HG02870 (cell line): ENCODE measurements around the gene KIR2DL4.
"Not testable (repeated sequence)": the region's sequence is repeated elsewhere in the genome, so short reads cannot be mapped to it uniquely, and the experiment has no call there.

Source experiments
- ATAC-seq: cut with Tn5 transposase; IDR thresholded peaks from one replicate; pipeline ENCODE4 v1.9.1; 2021; ENCODE audit warnings: mild to moderate bottlenecking, moderate library complexity; ENCODE audit not compliant: unreplicated experiment

The KIR2DL4 gene

DNA sequence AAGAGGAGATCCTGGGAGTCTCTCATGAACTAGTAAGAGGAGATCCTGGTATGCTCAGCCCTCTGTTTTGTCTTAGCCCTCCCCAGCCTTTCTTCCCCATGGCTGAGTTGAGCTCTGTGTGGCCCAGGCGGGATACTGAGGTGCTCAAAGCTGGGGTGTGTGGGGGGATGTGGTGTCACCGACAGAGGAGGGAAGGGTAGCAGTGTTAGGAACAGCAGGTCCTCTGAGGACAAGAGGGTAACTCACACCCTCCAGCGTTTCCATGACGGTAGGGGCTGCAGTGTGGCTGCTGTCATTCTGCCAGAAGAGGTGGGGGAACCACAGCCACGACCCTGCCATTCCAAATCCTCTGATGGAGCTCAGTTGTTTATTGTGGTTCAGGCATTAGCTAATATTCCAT, 691 bp downstream of the KIR2DL4 start:
- no peak for ATAC-seq

DNA sequence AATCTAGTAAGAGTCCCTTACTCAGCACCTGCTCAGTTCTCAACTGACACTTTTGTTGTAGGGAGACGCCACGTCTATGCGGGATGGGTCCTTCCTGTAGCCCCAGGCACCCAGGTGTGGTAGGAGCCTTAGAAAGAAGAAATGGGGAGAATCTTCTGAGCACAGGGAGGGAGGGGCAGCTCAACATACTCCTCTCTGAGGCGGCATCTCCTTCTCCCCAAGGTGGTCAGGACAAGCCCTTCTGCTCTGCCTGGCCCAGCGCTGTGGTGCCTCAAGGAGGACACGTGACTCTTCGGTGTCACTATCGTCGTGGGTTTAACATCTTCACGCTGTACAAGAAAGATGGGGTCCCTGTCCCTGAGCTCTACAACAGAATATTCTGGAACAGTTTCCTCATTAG, 1.2 kb downstream of the KIR2DL4 start:
- ATAC-seq: no peak

DNA sequence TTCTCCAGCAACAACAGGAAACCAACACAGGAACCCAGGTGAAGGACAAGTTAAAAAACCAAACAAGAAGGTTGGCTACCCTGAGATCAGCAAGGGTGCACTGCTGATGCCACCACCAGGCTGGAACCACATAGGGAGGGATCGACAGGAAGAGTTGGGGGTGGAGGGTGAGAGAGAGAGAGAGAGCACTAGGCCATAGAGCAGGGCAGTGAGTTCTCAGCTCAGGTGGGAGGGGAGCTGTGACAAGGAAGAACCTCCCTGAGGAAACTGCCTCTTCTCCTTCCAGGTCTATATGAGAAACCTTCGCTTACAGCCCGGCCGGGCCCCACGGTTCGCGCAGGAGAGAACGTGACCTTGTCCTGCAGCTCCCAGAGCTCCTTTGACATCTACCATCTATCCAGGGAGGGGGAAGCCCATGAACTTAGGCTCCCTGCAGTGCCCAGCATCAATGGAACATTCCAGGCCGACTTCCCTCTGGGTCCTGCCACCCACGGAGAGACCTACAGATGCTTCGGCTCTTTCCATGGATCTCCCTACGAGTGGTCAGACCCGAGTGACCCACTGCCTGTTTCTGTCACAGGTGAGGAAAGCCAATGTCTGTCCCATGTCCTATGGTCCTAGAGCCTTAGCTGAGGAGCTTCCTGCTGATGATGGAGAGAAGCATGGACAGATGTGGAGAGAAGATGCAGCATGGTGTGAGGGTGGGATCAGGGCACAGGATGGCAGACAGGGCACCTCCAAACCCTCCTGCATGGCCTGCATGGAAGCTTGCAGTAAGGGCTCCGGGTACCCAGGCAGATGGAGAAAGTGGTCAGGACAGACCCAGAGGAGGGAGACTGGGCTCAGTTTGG, 2.5 kb downstream of the KIR2DL4 start:
- ATAC-seq: no peak

DNA sequence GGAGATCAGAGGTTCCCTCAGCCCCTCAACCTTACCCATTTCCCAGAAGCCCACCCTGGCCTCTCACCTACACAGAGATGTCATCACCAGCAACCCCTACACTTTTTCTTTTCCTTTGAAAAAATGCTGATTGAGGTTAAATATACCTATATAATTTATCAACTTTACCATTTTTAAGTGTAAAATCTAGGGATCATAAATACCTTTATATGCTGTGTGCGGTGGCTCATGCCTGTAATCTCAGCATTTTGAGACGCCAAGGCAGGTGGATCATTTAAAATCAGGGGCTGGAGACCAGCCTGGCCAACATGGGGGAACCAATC, 3.1 kb downstream of the KIR2DL4 start:
- no peak for ATAC-seq

DNA sequence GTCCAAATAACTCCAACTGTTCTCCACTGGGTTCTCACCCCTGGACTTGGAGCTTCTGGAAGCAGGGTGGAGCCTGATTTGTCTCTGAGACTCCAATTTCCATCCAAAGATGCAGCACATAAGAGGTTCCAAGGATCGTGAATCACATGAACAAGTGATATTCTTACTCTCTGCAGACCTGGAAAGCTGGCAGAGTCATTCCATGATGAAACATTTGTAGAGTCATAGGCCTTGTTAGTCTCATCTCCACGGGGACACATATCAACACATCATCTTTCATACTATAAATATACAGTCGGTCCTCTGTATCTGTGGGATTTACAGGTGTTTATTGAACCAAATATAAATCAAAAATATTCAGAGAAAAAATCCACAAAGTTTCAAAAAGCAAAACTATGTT, 11.2 kb downstream of the KIR2DL4 start:
- not testable (repeated sequence) for ATAC-seq

DNA sequence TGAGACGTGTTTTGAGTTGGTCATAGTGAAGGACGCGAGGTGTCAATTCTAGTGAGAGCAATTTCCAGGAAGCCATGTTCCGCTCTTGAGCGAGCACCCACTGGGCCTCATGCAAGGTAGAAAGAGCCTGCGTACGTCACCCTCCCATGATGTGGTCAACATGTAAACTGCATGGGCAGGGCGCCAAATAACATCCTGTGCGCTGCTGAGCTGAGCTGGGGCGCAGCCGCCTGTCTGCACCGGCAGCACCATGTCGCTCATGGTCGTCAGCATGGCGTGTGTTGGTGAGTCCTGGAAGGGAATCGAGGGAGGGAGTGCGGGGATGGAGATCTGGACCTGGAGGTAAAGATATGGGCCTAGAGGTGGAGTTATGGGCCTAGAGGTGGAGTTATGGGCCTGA, 12.8 kb downstream of the KIR2DL4 start, which contains the start of gene KIR3DL1:
Gene KIR3DL1, plus strand, starts transcription at position 218 of the 400 bp plus-strand sequence.
- ATAC-seq: not testable (repeated sequence)

DNA sequence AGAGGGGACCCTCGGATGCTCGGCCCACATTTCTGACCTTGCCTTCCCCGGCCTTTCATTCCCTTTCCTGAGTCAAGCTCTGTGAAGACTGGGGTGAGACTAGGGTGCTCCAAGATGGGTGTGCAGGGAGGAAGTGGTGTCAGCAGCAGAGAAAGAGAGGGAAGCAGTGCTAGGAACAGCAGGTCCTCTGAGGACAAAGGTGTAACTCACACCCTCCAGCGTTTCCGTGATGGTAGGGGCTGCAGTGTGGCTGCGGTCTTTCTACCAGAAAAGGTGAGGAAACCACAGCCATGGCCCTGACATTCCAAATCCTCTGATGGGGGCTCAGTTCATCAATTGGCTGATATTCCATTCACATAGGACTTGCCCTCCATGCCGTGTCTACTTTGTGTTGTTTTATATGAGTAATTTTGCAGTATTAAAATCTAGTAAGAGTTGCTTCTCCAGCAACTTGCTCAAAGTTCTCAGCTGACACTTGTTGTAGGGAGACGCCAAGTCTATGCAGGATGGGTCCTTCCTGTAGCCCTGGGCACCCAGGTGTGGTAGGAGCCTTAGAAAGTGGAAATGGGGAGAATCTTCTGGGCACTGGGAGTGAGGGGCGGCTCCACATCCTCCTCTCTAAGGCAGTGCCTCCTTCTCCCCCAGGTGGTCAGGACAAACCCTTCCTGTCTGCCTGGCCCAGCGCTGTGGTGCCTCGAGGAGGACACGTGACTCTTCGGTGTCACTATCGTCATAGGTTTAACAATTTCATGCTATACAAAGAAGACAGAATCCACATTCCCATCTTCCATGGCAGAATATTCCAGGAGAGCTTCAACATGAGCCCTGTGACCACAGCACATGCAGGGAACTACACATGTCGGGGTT, 14.5 kb downstream of the KIR2DL4 start:
- no peak for ATAC-seq

DNA sequence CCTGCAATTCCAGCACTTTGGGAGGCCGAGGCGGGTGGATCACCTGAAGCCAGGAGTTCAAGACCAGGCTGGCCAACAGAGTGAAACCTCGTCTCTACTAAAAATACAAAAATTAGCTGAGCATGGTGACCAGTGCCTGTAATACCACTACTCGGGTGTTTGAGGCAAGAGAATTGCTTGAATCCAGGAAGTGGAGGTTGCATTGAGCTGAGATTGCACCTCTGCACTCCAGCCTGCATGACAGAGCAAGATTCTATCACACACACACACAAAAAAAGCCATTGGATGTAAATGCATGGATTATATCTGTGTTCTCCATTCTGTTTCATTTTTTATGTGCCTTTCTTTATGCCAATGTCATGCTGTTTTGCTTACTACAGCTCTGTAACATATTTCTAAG, 21.0 kb downstream of the KIR2DL4 start:
- not testable (repeated sequence) for ATAC-seq

DNA sequence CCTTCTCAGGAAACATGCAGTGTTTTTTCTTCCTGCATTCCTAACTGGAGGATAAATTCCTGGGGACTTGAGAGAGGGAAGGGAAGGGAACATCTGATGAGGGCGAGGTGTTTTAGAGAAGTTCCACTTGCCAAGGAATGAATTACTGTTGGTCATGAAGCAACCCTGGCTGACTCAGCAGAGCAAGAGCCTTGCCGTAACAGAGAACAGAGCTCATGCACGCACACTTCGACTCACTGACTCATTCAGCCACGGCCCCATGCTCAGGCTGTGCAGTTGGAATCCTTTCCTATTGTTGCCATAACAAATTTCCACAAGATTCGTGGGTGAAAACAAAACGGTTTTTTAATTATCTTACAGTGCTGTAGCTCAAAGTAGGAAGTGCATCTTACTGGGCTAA, 21.9 kb downstream of the KIR2DL4 start:
- ATAC-seq: not testable (repeated sequence)

DNA sequence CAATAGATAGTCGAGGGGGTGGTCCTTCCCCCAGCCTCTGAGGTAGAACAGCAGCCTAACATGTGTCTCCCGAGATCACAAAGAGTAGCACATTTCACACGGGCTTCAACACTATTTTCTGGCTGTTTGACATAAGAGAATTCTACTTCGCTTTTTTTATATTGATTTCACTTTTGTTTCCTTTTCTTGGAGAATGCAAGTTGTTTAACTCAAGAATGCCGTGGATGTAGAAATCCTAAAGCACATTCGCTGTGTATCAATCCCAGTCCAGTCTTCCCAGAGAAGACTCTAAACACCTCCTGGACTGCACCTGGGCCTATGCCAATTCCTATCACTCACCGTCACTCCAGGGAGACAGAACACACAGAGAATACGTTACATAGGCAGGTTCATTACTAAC, 24.7 kb downstream of the KIR2DL4 start:
- ATAC-seq: not testable (repeated sequence)

DNA sequence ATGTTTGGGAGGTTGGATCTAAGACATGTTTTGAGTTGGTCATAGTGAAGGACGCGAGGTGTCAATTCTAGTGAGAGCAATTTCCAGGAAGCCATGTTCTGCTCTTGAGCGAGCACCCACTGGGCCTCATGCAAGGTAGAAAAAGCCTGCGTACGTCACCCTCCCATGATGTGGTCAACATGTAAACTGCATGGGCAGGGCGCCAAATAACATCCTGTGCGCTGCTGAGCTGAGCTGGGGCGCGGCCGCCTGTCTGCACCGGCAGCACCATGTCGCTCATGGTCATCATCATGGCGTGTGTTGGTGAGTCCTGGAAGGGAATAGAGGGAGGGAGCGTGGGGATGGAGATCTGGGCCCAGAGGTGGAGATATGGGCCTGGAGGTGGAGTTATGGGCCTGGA, 29.1 kb downstream of the KIR2DL4 start, which contains the start of gene KIR2DS4:
Gene KIR2DS4, plus strand, starts transcription at position 181 of the 400 bp plus-strand sequence.
- not testable (repeated sequence) for ATAC-seq

DNA sequence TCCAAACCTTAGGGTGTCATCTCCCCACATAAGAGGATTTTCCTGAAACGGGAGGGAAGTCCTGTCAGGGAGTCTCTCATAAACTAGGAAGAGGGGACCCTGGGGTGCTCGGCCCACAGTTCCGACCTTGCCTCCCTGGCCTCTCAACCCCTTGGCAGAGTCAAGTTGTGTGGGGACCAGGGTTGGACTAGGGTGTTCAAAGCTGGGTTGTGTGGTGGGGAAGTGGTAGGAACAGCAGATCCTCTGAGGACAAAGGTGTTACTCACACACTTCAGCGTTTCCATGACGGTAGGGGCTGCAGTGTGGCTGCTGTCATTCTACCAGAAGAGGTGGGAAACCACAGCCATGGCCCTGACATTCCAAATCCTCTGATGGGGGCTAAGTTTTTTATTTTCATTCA, 31.7 kb downstream of the KIR2DL4 start:
- not testable (repeated sequence) for ATAC-seq

DNA sequence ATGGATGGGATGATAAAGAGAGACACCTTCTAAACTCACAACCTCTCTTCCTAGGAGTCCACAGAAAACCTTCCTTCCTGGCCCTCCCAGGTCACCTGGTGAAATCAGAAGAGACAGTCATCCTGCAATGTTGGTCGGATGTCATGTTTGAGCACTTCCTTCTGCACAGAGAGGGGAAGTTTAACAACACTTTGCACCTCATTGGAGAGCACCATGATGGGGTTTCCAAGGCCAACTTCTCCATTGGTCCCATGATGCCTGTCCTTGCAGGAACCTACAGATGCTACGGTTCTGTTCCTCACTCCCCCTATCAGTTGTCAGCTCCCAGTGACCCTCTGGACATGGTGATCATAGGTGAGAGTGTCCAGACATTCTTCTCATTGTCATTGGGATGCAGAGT, 34.1 kb downstream of the KIR2DL4 start:
- not testable (repeated sequence) for ATAC-seq

DNA sequence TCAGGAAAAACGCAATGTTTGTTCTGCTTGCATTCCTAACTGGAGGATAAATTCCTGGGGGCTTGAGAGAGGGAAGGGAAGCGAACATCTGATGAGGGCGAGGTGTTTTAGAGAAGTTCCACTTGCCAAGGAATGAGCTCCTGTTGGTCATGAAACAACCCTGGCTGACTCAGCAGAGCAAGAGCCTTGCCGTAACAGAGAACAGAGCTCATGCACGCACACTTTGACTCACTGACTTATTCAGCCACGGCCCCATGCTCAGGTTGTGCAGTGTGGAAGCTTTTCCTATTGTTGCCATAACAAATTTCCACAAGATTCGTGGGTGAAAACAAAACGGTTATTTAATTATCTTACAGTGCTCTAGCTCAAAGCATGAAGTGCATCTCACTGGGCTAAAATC, 39.8 kb downstream of the KIR2DL4 start:
- ATAC-seq: not testable (repeated sequence)

DNA sequence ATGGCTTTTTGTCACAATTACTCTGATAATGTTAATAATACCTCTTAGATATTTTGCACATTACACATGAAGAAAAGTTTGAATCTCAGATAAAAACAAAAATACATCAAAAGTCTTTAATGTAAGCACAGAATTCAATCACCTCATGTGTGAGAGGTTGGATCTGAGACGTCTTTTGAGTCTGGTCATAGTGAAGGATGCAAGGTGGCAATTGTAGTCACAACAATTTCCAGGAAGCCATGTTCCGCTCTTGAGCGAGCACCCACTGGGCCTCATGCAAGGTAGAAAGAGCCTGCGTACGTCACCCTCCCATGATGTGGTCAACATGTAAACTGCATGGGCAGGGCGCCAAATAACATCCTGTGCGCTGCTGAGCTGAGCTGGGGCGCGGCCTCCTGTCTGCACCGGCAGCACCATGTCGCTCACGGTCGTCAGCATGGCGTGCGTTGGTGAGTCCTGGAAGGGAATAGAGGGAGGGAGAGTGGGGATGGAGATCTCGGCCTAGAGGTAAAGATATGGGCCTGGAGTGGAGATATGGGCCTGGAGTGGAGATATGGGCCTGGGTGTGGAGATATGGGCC, 46.7 kb downstream of the KIR2DL4 start, which contains the start of gene KIR3DL2:
Gene KIR3DL2, plus strand, starts transcription at position 383 of the 580 bp plus-strand sequence. Its CDS starts 33 bp downstream, at position 416.
- not testable (repeated sequence) for ATAC-seq

DNA sequence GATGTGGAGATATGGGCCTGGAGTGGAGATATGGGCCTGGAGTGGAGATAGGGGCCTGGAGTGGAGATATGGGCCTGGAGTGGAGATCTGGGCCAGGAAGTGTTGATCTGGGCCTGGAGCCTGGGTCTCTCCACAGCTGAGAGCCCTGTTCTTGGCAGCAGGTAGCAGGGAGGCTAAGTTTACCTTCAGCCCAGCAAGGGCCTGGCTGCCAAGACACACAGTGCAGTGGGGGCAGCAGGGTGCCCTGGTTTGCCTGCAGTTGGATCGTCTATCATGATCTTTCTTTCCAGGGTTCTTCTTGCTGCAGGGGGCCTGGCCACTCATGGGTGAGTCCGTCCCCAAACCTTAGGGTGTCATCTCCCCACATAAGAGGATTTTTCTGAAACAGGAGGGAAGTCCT, 47.5 kb downstream of the KIR2DL4 start:
- no peak for ATAC-seq

DNA sequence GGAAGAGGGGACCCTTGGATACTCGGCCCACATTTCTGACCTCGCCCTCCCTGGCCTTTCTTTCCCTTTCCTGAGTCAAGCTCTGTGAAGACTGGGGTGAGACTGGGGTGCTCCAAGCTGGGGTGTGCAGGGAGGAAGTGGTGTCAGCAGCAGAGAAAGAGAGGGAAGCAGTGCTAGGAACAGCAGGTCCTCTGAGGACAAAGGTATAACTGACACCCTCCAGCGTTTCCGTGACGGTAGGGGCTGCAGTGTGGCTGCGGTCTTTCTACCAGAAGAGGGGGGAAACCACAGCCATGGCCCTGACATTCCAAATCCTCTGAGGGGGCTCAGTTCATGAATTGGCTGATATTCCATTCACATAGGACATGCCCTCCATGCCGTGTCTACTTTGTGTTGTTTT, 47.9 kb downstream of the KIR2DL4 start:
- ATAC-seq: no peak

DNA sequence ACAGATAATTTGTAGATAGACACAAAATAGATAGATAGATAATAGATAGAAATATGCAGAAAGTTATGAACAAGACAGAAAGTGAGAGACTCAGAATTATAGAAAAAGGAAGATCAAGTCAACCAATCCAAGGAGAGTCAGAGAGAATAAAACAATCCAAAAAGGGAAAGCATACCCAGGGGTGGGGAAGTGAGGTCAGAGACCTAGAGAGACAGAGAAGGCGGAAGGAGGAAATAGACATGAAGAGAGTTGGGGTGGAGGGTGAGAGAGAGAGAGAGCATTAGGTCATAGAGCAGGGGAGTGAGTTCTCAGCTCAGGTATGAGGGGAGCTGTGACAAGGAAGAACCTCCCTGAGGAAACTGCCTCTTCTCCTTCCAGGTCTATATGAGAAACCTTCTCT, 51.8 kb downstream of the KIR2DL4 start:
- not testable (repeated sequence) for ATAC-seq

DNA sequence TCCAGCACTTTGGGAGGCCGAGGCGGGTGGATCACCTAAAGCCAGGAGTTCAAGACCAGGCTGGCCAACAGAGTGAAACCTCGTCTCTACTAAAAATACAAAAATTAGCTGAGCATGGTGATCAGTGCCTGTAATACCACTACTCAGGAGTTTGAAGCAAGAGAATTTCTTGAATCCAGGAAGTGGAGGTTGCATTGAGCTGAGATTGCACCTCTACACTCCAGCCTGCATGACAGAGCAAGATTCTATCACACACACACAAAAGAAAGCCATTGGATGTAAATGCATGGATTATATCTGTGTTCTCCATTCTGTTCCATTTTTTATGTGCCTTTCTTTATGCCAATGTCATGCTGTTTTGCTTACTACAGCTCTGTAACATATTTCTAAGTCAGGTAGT, 55.1 kb downstream of the KIR2DL4 start:
- ATAC-seq: not testable (repeated sequence)

DNA sequence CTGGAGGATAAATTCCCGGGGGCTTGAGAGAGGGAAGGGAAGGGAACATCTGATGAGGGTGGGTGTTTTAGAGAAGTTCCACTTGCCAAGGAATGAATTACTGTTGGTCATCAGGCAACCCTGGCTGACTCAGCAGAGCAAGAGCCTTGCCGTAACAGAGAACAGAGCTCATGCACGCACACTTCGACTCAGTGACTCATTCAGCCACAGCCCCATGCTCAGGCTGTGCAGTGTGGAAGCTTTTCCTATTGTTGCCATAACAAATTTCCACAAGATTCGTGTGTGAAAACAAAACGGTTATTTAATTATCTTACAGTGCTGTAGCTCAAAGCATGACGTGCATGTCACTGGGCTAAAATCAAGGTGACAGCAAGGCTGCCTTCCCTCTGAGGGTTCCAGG, 56.0 kb downstream of the KIR2DL4 start:
- ATAC-seq: not testable (repeated sequence)

DNA sequence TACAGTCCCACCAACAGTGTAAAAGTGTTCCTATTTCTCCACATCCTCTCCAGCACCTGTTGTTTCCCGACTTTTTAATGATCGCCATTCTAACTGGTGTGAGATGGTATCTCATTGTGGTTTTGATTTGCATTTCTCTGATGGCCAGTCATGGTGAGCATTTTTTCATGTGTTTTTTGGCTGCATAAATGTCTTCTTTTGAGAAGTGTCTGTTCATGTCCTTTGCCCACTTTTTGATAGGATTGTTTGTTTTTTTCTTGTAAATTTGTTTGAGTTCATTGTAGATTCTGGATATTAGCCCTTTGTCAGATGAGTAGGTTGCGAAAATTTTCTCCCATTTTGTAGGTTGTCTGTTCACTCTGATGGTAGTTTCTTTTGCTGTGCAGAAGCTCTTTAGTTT, 60.0 kb downstream of the KIR2DL4 start:
- not testable (repeated sequence) for ATAC-seq
